Stimulated activated CD4-positive, alpha-beta T cell treated with anti-CD3 and anti-CD28 coated beads, Interleukin-1b, Interleukin-23, amount 100 ng/mL, for 48 hours (primary cell): ENCODE data around the gene MAGEB17.
"Not testable (repeated sequence)": the region's sequence is repeated elsewhere in the genome, so short reads cannot be mapped to it uniquely, and the experiment has no call there.

Experiments
- DNase-seq: peaks from one replicate; pipeline ENCODE4 v3.0.0-alpha.2; 2020

Gene MAGEB17

DNA sequence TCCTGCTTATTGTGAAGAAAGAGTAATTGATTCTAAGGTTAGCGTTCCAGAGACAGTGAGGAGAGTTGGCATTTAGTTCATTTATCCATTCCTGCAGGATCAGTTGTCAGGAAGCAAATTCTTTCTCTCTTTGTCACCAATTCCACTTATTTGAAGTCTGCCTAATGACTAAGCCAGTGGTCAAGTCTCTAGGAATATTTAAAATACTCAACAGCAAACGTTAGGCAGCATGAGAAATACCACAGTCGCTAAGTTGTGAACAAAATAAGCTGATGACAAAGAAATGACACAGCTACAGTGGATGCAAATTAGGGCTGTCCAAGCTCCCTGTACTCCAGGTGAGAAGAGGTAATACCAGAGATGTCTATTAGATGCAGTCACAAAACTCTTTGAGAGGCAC is 6.6 kb upstream of the MAGEB17 start:
- DNase-seq: no peak

DNA sequence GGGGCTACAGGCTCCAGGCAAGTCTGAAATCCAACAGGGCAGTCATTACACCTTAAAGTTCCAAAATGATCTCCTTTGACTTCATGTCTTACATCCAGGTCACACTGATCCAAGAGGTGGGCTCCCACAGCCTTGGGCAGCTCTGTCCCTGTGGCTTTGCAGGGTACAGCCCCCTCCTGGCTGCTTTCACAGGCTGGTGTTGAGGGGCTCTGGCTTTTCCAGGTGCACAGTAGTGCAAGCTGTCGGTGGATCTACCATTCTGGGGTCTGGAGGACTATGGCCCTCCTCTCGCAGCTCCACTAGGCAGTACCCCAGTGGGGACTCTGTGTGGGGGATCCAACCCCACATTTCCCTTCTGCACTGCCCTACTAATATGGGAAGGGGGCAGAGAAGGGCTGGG is 6.1 kb upstream of the MAGEB17 start:
- not testable (repeated sequence) for DNase-seq

DNA sequence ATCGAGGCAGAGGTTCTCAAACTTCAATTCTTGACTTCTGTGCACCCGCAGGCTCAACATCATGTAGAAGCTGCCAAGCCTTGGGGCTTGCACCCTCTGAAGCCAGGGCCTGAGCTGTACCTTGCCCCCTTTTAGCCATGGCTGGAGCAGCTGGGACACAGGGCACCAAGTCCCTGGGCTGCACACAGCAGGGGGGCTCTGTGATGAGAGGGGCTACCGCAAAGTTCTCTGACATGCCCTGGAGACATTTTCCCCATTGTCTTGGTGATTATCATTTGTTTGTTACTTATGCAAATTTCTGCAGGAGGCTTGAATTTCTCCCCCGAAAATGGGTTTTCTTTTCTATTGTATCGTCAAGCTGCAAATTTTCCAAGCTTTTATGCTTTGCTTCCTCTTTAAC is 4.9 kb upstream of the MAGEB17 start:
- no peak for DNase-seq

DNA sequence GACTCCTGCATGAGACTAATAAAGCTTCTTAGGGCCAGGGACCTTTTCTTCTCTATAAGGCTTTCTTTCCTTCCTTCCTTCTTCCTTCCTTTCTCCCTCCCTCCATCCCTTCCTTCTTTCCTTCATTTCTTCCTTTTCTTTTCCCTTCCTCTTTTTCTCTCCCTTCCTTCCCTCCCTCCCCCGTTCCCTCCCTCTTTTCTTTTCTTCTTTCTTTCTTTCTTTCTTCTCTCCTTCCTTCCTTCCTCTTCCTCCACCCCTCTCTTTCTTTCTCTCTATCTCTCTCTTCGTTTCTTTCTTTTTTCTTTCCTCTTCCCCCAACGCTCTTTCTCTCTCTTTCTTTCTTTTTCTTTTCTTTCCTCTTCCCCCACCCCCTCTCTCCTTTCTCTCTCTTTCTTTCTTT is 2.5 kb upstream of the MAGEB17 start:
- no peak for DNase-seq

DNA sequence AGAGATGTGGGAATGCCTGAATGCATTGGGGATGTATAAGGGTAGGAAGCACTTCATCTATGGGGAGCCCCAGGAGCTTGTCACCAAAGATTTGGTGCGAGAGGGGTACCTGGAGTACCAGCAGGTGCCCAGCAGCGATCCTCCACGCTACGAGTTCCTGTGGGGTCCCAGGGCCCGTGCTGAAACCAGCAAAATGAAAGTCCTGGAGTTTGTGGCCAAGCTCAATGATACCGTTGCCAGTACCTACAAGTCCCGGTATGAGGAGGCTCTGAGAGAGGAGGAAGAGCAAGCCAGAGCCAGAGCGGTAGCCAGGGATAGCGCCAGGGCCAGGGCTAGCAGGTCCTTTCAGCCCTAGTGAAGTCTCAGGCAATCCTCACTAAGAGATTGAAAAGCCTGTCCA is 3.8 kb downstream of the MAGEB17 start:
- no peak for DNase-seq

DNA sequence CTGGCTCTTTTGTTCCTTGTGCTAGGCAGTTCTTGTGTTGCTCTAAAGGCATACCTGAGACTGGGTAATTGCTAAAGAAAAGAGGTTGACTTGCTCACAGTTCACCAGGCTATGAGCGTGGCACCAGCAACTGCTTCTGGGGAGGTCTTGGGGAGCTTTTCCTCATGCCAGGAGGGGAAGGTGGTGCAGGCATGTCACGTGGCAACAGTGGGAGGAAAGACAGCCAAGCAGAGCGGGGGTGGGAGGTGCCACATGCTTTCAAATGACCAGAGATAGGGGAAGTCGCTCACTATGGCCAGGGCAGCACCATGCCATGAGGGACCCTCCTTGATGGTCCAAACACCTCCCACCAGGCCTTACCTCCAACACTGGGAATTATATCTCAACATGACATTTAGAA is 4.7 kb downstream of the MAGEB17 start:
- no peak for DNase-seq

DNA sequence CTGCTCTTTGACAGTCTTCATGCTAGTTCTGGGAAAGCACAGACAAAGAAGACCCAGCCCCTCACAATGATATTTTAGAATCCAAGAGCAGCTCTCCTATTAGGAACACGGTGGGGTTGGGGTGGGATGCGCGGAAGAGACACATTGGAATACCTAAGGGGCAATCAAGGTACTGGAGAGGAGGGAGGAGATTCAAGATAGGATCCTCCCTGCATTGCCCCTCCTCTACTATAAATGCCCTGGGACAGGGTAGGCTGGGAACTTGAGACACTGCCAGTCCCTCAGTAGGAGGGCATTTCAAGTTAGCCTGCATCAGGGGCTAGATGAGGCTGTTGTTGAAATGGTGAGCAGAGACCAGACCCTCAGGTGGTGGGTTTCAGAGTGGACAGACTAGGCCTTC is 5.1 kb downstream of the MAGEB17 start:
- no peak for DNase-seq

DNA sequence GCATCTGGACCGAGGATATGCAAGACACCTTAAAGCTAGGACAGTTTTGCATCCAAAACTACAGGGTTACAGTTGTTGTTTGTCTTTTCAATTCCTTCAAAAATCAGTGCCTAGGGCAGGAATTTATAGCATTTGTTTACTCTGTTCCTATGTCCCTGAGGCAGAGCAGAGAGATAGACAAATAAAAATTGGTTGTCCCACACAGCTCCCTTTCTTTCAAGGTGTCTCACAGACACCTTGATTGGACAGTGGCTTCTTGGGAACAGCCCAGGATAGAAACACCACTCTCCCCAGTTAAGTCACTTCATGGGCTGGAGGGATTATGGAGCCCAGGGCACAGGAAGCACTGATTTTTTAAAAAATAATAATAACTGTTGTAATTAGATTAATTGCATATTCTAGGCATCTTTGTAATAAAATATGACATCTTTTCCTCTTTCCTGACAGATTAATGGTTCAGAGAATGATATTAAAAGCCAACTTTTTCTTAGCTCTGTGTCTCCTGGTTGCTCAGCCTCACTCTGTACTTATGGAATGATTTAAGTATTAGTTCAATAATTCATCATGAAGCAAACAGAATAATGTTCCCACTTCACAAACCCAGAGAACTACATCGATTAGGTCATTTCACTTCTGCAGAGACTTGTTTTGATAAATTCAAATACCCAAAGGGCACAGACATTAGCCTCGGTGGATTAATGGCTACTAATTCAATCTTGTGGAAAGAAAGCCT is 8.2 kb downstream of the MAGEB17 start:
- DNase-seq: no peak

DNA sequence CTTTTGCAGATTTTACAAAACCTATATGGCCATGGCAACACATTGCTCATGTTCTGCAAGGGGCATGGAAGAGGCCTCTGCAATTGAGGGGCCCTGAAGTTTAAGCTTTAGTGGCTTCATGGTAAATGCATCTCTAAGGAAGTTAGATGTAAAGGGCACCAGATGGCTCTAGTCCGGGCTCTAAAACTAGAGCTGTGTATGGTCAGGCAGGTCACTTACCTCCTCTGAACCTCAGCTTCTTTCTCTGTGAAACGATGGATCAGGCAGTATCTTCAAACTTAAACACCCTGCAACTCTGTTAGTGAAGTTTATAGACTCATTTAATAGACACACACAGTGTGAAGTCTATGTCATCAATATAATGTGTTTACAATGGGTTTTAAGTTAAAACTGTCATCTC is 10.0 kb downstream of the MAGEB17 start:
- DNase-seq: no peak

DNA sequence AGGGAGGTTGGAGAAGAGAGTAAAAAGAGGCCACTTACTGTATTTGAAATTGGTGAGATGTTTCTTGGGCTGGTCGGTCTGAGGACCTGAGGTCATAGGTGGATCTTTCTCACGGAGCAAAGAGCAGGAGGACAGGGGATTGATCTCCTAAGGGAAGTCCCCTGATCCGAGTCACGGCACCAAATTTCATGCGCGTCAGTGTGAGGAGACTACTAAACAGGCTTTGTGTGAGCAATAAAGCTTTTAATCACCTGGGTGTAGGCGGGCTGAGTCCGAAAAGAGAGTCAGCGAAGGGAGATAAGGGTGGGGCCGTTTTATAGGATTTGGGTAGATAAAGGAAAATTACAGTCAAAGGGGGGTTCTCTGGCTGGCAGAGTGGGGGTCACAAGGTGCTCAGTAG is 16.6 kb downstream of the MAGEB17 start:
- not testable (repeated sequence) for DNase-seq

DNA sequence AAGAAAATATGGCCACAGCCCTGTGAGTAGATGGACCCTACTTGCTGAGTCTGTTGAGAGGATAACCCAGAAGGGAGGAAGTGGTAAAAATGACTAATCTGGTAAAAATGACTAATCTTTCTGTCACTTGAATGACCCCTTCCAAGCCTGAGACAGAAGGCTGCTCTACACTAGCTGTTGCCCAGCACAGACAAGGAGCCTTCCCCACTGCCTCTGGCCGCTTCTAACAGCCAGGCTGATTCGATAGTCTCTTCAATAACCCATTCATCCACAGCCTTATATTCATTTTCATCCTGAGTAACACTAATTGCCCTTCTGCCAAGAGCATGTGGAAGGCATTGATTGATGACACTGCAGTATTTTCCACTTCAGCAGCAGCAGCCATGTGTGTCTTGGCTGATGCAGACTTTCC is 18.4 kb downstream of the MAGEB17 start:
- no peak for DNase-seq

DNA sequence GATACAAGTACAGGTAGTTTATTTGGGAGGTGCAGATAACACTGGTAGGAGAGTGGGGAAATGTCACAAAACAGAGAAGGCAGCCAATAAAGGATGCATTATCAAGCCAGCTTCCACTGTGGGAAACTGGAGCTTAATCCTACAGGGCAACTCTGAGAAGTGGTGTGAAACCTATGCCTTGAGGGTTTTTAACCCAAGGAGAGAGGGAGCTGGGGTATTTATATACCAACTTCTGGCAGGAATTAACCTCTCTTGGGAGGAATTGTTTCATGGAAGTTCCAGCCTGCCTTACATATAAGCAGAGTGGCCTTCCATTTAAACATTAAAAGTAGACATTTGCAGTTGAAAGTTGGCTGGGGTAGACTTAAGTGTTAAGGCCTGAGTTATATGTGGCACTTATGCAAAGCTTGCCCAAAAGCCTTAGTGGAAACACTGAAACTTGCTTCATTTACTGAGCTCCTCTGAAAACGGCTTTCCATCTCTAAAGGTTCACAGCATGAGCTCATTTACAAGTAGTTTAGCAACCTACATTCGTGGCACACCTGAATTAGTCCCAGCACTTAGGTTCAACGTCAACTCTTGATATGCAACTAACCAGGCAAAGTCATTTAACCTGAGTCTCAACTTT is 19.2 kb downstream of the MAGEB17 start:
- no peak for DNase-seq

DNA sequence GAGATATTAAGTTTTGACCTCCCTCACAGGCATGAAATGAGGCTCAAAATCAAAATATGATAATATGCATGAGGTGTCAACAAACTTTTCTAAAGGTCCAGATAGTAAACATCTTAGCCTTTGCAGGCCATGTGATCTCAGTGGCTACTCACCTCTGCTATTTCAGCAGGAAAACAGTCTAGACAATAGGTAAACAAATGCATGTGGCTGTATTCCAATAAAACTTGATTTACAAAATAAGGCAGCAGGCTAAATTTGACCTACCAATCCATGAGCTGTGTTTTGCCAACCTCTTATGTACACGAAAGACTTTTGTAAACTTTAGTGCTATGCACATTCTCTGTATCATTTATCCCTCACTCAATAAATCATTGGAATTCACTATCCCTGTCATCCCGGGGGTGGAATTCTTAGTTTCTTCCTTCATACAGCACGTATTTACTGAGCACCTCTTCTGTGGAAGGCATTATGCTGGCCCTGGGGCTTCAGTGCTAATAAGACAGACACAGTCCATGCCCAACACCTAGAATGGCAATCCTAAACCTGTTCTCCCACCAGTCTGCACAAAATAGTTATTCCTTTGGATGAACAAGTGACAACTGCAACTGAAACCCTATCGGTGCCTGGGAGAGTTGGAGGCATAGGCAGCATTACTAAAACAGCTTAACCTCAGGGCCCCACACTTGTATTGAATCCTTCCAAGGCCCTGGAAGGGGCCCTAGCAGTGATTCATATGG is 19.9 kb downstream of the MAGEB17 start:
- DNase-seq: no peak

DNA sequence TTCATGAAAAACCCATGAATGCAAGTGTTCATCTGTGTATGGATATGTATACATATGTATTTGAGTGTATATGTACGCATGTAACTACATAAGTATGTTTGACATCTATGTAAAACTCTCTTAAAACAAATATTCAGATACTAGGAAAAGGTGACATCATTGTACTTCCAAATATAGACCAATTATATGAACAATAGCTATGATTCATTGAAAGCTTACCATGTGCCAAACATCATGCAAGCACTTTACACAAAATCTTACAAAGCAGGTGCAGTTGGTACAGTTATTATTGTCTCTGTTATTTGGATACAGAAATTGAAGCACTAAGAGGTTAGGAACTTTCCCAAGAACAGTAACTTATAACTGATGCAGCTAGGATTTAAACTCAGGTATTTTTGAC is 21.4 kb downstream of the MAGEB17 start:
- DNase-seq: no peak

DNA sequence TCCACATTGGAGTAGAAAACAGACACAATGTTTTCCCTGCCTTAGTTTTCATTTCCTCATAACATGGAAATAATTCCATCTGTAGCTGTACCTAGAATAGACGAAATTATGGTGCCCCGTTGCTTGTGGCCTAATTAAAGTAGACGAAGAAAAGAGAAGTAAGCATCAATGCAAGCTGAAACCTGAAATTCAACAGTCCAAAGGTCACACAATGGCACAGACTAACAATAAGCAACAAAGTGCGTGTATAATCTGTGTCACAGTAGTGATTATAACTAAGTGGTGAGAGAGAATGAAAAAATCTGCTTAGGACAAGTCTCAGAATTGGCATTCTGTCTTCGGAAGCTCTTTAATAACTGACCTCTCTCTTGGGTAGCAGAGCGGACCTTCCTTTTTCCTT is 24.3 kb downstream of the MAGEB17 start:
- no peak for DNase-seq

DNA sequence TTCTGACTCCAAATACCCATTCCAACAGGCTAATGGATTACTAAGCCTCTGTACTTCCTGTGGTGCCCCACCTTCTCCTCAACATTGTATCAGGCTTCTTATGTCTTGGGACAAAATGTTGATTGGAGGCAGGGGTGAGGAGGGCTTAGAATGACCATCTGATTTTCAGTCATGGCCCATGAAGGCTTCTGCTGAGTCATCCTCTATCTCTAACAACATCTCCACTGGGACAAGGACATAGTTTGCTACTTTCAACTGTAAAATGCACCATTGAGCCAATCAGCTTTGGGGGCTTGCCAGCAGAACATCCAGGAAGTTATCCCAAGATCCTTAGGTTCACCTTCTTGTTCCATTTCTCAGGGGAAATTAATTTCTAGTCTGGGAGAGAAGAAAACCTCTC is 29.5 kb downstream of the MAGEB17 start:
- no peak for DNase-seq

DNA sequence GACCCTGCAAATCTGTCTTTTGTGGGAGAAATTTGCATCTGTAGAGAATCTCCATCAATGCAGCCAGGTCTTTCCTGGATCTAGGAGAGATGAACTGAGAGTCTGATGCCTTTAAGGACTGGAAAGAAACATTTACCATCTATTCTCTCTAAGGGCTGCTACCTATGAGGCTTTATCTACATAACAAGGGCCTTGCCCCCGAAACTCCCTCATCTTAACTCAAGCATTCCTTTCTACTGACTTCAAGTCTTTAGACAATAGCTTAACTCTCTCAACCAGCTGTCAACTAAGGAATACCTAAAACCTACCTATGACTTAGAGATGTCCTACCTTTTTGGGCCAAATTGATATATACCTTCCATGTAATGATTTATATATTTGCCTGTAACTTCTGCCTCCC is 32.1 kb downstream of the MAGEB17 start:
- DNase-seq: no peak

DNA sequence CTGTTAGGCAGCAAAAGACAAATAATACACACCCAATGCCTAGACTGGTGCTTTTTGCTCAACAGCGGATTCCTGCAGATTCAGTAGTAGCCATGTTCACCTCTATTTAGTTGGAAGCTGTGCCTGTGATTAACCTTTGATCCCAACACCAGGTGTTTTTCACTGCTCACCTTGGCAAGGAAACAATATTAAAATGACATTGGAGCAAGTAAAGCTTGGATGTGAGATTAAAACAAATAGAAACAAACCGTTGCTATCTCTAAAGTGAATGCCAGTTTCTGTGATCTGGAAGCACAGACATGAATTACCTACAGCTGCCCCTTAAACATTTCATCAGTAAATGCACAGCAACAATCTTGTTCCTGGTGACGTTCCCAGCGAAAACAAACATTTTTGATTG is 35.7 kb downstream of the MAGEB17 start:
- no peak for DNase-seq

DNA sequence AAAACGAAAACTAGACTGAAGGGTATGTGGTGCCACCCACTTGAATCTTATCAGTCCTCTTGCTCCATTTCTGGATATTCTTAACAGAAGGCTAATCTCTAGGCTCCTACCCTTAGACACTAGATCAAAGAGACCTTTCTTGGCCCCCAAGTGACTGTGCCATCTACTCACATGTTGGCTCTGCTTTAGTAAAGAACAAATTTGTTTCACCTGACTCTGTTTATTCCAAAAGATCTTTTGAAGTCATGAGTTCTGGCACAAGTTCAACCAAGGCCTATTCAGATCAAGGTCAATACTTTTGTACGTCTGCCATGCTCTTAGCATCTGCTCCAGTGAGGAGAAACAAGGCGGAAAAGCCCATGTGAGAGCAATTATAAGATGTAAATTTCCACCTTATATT is 37.3 kb downstream of the MAGEB17 start:
- DNase-seq: no peak

DNA sequence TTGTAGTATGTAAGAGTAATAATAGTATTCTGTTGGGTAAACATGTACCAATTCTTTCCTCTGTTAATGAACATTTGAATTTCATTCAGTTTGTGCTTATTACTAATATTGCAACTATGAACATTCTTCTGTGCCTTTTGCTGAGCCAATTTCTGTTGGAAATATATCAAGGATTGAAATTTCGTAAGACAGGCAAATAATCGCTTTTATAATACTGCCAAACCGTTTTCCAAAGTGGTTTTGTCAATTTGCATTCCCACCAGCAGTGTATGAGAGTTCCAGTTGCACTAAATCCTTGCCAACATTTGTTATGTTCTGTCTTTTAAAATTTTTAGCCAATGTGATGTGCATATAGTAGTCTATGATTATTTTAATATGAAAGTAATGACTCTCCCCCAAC is 38.6 kb downstream of the MAGEB17 start:
- no peak for DNase-seq

DNA sequence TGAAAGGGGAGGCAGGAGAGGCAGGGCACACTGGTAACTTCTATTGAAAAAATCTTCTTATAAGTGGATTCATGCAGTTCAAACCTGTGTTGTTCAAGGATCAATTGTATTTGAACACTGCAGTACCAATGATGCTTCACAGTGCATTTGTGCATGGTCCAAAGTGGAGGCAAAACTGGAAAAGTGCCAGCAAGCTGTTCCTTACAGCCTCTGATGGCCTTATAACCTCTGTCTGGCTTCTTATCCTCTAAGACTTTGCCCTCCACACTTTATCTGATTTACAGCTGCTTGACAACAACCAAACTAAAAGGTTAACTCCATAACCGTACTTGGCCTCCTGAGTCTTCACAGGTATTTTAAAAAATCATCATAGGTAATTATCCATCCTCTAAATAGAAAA is 40.4 kb downstream of the MAGEB17 start:
- DNase-seq: no peak

DNA sequence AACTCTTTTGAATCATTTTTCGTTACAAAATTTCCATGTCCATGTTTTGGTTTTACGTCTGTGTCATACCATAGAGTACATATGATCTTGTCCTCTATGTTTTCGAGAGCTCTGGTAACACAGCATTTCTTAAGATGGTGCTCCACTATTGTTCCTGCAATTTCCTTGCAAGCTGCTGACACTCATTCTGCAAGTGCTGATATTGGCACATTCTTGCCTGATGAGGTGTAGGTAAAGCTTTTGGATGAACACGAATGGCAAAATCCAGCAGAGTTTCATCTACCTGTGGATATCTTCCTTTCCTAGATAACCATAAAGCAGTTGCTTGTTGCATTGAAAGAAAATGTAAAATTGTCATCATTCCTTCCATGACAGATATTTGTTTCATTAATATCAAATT is 41.3 kb downstream of the MAGEB17 start:
- DNase-seq: no peak

DNA sequence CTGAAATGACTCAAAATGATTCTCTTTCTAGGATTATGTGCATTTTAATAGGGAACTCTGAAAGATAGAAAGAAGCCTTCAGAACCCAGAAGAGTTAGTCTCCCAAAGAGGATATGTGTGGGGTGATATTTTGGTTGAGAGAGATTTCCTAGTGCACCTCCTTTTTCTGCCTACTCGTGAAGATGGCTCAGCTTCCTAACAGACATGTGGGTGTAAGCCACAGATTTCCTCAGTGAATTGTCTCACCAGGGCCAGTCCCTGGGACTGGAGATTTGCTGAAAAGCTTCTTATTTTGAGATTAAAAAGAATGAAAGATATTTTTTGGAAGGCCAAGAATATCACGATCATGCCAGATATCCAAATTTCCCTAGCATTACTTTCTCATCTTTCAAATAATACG is 42.8 kb downstream of the MAGEB17 start:
- no peak for DNase-seq

DNA sequence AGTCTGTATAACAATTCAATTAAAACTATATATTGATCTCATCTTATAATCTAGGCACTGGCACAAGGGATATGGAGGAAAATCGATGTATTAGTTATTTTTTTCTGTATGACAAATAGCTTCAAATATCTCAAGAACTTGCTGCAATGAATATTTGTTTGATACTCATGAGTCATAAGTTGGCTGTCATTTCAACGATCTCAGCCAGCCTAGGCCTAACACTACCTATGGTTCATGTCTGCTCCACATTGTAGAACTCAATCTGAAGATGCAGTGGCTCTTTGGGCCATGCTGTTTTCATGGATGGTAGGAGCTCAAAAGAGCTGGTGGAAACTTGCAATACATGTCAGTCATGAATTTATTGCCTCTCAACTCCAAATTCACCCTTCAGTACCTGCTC is 44.7 kb downstream of the MAGEB17 start:
- DNase-seq: no peak
